Neural cell (in vitro differentiated cells): ENCODE measurements around the gene MEA1. TPM values are rescaled to one million over a fixed set of nuclear protein-coding genes. Genes with fewer than 3 reads are reported as not detected.

Experiments used
- H2AFZ ChIP-seq: fragments of 200-600, 300-800 bp; sonication (generic), shearing (Covaris generic); 2 replicates; pipeline ENCODE4 v1.6.0; 2014; ENCODE audit warnings: low read depth, mild to moderate bottlenecking, antibody characterized with exemption, low read length, moderate library complexity
- H3F3A ChIP-seq: fragments of 200-600 bp; shearing (Covaris generic); 2 replicates; pipeline ENCODE4 v1.6.1; 2016; ENCODE audit warnings: mild to moderate bottlenecking, moderate library complexity, mixed read lengths, antibody characterized with exemption, low read length; ENCODE audit not compliant: insufficient read depth, poor library complexity, severe bottlenecking
- H3K27ac ChIP-seq: fragments of 200-600, 300-800 bp; sonication (generic), shearing (Covaris generic); 2 replicates; pipeline ENCODE4 v1.5.1; 2014; ENCODE audit warnings: mild to moderate bottlenecking, low read length, moderate library complexity
- H3K27me3 ChIP-seq: fragments of 300-800, 200-600 bp; sonication (generic), shearing (Covaris generic); 2 replicates; pipeline ENCODE4 v1.6.0; 2014; ENCODE audit warnings: mild to moderate bottlenecking, low read depth, low read length, moderate library complexity; ENCODE audit not compliant: insufficient read depth
- H3K36me3 ChIP-seq: fragments of 300-800, 200-600 bp; sonication (generic), shearing (Covaris generic); 2 replicates; pipeline ENCODE4 v1.5.1; 2014; ENCODE audit warnings: mild to moderate bottlenecking, antibody characterized with exemption, low read length, moderate library complexity; ENCODE audit not compliant: insufficient read depth
- H3K4me2 ChIP-seq: fragments of 300-800, 200-600 bp; sonication (generic), shearing (Covaris generic); 2 replicates; pipeline ENCODE4 v1.6.0; 2014; ENCODE audit warnings: mild to moderate bottlenecking, low read length
- H3K4me3 ChIP-seq: fragments of 300-800, 200-600 bp; sonication (generic), shearing (Covaris generic); 2 replicates; pipeline ENCODE4 v1.5.1; 2014; ENCODE audit warnings: mild to moderate bottlenecking, low read length, moderate library complexity
- H3K79me2 ChIP-seq: fragments of 200-600 bp; shearing (Covaris generic); replicated peaks from 2 replicates; pipeline ENCODE4 v1.6.0; 2014; ENCODE audit warnings: mild to moderate bottlenecking, low read length, moderate library complexity; ENCODE audit not compliant: insufficient read depth
- H3K9ac ChIP-seq: fragments of 300-800, 200-600 bp; sonication (generic), shearing (Covaris generic); 2 replicates; pipeline ENCODE4 v1.6.1; 2016; ENCODE audit warnings: mild to moderate bottlenecking, low read length, mixed read lengths
- H3K9me2 ChIP-seq: fragments of 200-600 bp; shearing (Covaris generic); 2 replicates; pipeline ENCODE4 v1.6.1; 2016; ENCODE audit warnings: mild to moderate bottlenecking, low read length, mixed read lengths; ENCODE audit not compliant: insufficient read depth
- H3K9me3 ChIP-seq: fragments of 200-600, 300-800 bp; sonication (generic), shearing (Covaris generic); 2 replicates; pipeline ENCODE4 v1.6.1; 2016; ENCODE audit warnings: mild to moderate bottlenecking, mixed run types, low read length, moderate library complexity, mixed read lengths
- H4K20me1 ChIP-seq: fragments of 200-600 bp; shearing (Covaris generic); 2 replicates; pipeline ENCODE4 v1.6.1; 2016; ENCODE audit warnings: mild to moderate bottlenecking, mixed run types; ENCODE audit not compliant: insufficient read depth
- CTCF ChIP-seq: fragments of 450-650 bp; IDR thresholded peaks from 2 replicates; pipeline ENCODE4 v1.5.1; 2014; ENCODE audit warnings: antibody characterized with exemption, mild to moderate bottlenecking, moderate library complexity; ENCODE audit not compliant: poor library complexity, severe bottlenecking
- EP300 ChIP-seq: fragments of 450-650 bp; conservative IDR thresholded peaks from 2 replicates; pipeline ENCODE4 v1.6.1; 2014; ENCODE audit warnings: antibody characterized with exemption, mild to moderate bottlenecking, moderate library complexity; ENCODE audit not compliant: poor library complexity, severe bottlenecking
- EZH2 ChIP-seq: fragments of 200-600, 300-800 bp; shearing (Covaris generic), sonication (generic); IDR thresholded peaks from 2 replicates; pipeline ENCODE4 v1.6.1; 2014; ENCODE audit warnings: antibody characterized with exemption, low read length, borderline replicate concordance, mild to moderate bottlenecking; ENCODE audit not compliant: insufficient read depth, poor library complexity, severe bottlenecking
- MXI1 ChIP-seq: fragments of 450-650 bp; conservative IDR thresholded peaks from 2 replicates; pipeline ENCODE4 v1.6.1; 2014; ENCODE audit warnings: antibody characterized with exemption, mild to moderate bottlenecking; ENCODE audit not compliant: poor library complexity, severe bottlenecking
- POLR2AphosphoS5 ChIP-seq: IDR thresholded peaks from 2 replicates; pipeline ENCODE4 v1.6.1; 2012
- RAD21 ChIP-seq: fragments of 450-650 bp; conservative IDR thresholded peaks from 2 replicates; pipeline ENCODE4 v1.6.1; 2014; ENCODE audit warnings: antibody characterized with exemption, mild to moderate bottlenecking, moderate library complexity
- REST ChIP-seq: IDR thresholded peaks from 2 replicates; pipeline ENCODE4 v1.6.1; 2012; ENCODE audit warnings: borderline replicate concordance
- SMC3 ChIP-seq: fragments of 450-650 bp; conservative IDR thresholded peaks from 2 replicates; pipeline ENCODE4 v1.6.1; 2014; ENCODE audit warnings: antibody characterized with exemption, mild to moderate bottlenecking, moderate library complexity; ENCODE audit not compliant: poor library complexity
- TAF1 ChIP-seq: IDR thresholded peaks from 2 replicates; pipeline ENCODE4 v1.6.1; 2012; ENCODE audit warnings: low read depth
- polyA plus RNA-seq: library from polyadenylated mRNA; depleted of rRNA; stranded (reverse); fragments of >200 nt; gene quantifications from 2 replicates; pipeline ENCODE4 v1.2.3, GENCODE V29; 2014

MEA1 gene
- polyA plus RNA-seq, 1 donor from 2014 or later: 119 TPM

DNA sequence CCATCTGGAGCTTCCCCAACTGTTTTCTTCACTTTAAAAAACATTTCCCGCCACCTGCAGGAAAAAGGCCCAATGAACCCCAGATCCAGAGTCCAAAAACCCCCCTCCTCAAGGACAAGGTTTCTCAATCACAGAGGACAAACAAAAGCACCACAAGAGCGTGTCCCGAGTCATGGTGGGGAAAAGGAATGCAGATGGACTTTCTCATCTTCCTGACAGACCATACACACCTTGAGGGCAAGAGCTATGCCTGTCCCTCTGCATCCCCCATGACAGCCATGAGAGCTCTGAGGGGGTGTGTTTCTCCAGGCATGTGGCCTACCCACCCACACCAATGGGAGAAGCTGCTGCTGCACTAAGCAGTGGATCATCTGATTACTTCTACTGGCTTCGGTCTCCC, 43.8 kb downstream of the MEA1 start:
- Histone ChIP-seq H3F3A (no peaks in the 10 kb centered on the region), H3K79me2 (no peaks in the 10 kb centered on the region), H3K9me2 (no peaks in the 10 kb centered on the region), H3K36me3 (no peaks in the 10 kb centered on the region), H3K9ac (no peak overlapping the region), H4K20me1 (no peaks in the 10 kb centered on the region), H3K4me2 (no peak overlapping the region), H3K27me3 (no peaks in the 10 kb centered on the region), H3K27ac (no peak overlapping the region), H2AFZ (no peak overlapping the region), H3K4me3 (no peak overlapping the region), H3K9me3 (no peaks in the 10 kb centered on the region)
- no peak for TF ChIP-seq EZH2
- no peak for TF ChIP-seq SMC3
- TF ChIP-seq EP300: no peak
- TF ChIP-seq POLR2AphosphoS5: no peak
- TF ChIP-seq MXI1: no peak
- TF ChIP-seq TAF1: no peak
- no peak for TF ChIP-seq REST
- TF ChIP-seq RAD21: no peak
- no peak for TF ChIP-seq CTCF

DNA sequence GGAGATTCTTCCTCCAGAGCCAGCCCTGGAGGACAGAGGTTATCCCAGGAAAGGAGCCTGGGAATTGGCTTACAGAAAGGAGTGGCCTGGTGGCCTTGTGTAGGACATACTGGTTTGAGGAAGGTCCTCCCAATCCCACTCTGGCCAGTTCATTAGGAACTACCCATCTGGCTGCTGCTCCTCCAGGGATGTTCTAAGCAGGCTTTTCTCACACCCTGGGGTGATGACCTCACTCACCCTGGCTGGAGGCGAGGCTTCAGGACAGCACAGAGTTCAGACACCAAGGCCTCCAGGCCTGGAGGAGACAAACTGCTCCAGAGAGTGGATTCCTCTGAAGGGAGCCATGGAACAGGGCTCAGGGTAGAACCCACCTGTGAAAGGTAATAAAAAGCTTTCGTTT, 44.3 kb downstream of the MEA1 start:
- no peaks in the 10 kb centered on the region for H3K36me3 ChIP-seq
- no peaks in the 10 kb centered on the region for H3K27me3 ChIP-seq
- H3K9ac ChIP-seq: no peak overlapping the region
- no peaks in the 10 kb centered on the region for H3F3A ChIP-seq
- no peak overlapping the region for H3K27ac ChIP-seq
- TF ChIP-seq RAD21 (no peak), SMC3 (no peak), REST (no peak), EZH2 (no peak), MXI1 (no peak), TAF1 (no peak), POLR2AphosphoS5 (no peak), CTCF (no peak), EP300 (no peak)
- H3K9me3 ChIP-seq: no peaks in the 10 kb centered on the region
- H3K4me2 ChIP-seq: no peak overlapping the region
- no peaks in the 10 kb centered on the region for H4K20me1 ChIP-seq
- H3K9me2 ChIP-seq: no peaks in the 10 kb centered on the region
- H2AFZ ChIP-seq: no peak overlapping the region
- no peak overlapping the region for H3K4me3 ChIP-seq
- no peaks in the 10 kb centered on the region for H3K79me2 ChIP-seq
